GM12872 (cell line): ENCODE measurements around the gene TMEM186.

Source experiments
- CTCF ChIP-seq: IDR thresholded peaks from 3 replicates; pipeline ENCODE4 v1.5.1; 2011; ENCODE audit warnings: low read depth, mild to moderate bottlenecking, low read length, moderate library complexity; ENCODE audit not compliant: insufficient read depth

Gene TMEM186

DNA sequence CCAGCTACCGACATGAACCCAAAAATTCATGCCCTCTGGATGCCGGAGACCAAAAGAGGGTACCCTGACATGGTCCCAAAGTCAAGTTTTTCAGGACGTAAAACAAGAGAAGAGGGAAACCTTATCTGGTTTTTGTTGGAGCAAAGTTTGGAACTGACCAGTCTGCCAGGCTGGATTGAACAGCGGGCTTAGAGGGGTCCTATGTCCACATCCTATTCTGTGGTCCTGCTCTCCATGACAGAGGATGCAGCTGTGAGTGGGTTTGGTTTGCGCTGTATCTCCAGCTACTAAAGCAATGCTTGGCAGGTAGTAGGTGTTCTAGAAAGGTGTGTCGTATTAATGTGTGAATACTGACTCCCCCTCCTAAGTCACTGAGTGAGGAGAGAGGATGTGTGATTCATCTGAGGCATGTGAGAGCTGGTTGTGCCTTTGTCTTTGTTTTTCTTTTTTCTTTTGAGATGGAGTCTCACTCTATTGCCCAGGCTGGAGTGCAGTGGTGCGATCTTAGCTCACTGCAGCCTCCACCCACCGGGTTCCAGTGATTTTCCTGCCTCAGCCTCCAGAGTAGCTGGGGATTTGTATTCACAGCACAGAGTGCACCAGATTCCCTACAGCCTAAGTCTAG lies 31.2 kb upstream of the TMEM186 start:
- TF ChIP-seq CTCF, result no peak

- no peak for TF ChIP-seq CTCF
These were observed 28.9 kb upstream of the TMEM186 start for GRCh38 chr16:8826278-8826879.

- no peak for TF ChIP-seq CTCF
These were observed 25.0 kb upstream of the TMEM186 start for GRCh38 chr16:8822403-8822802.

DNA sequence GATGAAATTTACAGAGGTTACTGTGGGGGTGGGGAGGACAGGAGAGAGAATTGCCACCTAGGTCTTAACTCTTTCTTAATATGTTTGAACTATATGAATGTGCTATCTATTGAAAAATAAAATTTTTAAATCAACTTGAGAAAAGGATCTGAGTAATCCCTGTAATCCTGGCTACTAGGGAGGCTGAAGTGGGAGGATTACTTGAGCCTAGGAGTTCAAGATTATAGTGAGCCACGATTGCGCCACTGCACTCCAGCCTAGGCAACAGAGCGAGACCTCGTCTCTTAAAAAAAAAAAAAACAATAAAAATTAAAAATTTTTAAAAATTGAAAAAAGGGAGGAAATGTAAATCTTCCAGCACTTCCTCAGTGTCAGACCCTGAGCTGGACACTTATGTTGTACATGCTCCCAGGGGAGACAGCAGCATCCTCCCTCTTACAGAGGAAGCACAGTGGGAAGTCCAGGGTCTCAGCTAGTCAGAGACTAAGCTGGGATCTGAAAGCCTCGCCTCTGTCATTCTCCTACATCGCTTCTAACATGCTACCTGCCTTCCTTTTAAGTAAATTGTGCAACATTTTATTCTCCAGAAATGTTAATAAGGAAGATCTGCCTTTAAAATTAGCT lies 22.1 kb upstream of the TMEM186 start:
- TF ChIP-seq CTCF, result no peak

DNA sequence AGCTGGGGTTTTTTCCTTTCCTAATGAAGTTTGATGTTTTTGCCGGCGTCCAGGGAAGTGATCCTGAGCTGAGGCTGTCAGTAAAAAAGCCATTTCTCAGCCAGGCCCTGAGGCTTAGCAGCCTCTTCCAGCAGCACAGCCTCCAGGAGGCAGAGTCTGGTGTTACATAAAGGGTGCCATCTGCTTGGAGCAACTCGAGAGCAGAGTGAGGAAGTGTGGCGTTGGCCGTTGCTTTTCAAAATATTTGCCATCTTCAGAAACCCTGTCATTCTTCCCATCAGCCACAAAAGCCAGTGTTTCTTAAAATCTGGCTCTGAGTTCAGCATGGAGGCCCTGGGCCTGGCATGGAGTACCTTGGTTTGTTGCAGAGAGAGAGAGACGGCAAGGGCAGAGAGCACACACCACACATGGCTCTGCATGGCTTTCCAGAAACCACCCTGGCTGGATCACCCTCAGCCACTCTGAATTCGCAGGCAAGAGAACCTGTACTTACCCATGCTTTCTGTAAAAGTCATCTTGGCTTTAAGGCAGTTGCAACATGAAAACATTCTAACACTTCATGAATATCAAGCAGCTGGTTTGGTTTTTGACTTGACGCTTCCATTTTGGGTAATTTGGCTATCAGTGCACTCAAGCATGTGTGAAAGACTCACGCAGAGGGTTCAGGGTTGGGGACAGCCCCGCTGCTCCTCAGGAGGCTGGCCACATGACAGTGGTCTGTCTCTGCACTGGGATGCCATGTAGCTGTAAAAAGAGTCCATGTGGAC lies 21.2 kb upstream of the TMEM186 start:
- no peak for TF ChIP-seq CTCF

GRCh38 chr16:8816967-8817655 lies 19.7 kb upstream of the TMEM186 start:
- TF ChIP-seq CTCF, result no peak
